H54 (cell line): ENCODE results near the gene RHBDF2.
A peak's percentile ranks its signal among the peaks of the same experiment; 100 is the strongest.
"Not testable (repeated sequence)": the region's sequence is repeated elsewhere in the genome, so short reads cannot be mapped to it uniquely, and the experiment has no call there.

Experiments
- DNase-seq: peaks from one replicate; pipeline ENCODE4 v3.0.0; 2011; ENCODE audit warnings: low spot score, mixed read lengths; ENCODE audit not compliant: insufficient read length
- FAIRE-seq: peaks from 3 replicates; lab custom pipeline; 2011; peaks lifted over from hg19 to GRCh38; lab: Jason Lieb, UNC
- POLR2A ChIP-seq: IDR thresholded peaks from 2 replicates; pipeline ENCODE4 v1.6.1; 2011; ENCODE audit warnings: low read depth, mild to moderate bottlenecking, low read length

Gene RHBDF2

GRCh38 chr17:76542566-76542971 lies 41.3 kb upstream of the RHBDF2 start:
- TF ChIP-seq POLR2A = no peak
- FAIRE-seq = no peak
- DNase-seq = no peak

- DNase-seq = no peak
- FAIRE-seq = no peak
- TF ChIP-seq POLR2A = no peak
Observed at GRCh38 chr17:76541739-76542454, 40.7 kb upstream of the RHBDF2 start.

- FAIRE-seq = peak; percentile 94
- TF ChIP-seq POLR2A = peak; percentile 49
- DNase-seq = peak; percentile 100
Observed at GRCh38 chr17:76540381-76541300, 39.4 kb upstream of the RHBDF2 start.

- FAIRE-seq (no peak), DNase-seq (no peak)
- no peak for TF ChIP-seq POLR2A
Observed at GRCh38 chr17:76539631-76540271, 38.5 kb upstream of the RHBDF2 start, which contains the start of gene PRCD. PRCD (plus strand) TSS chr17:76540044; CDS start chr17:76540142, 98 bp downstream.

- TF ChIP-seq POLR2A = no peak
- FAIRE-seq (no peak), DNase-seq (no peak)
Observed at GRCh38 chr17:76538941-76539570, 37.8 kb upstream of the RHBDF2 start.

GRCh38 chr17:76538281-76538931 lies 37.2 kb upstream of the RHBDF2 start:
- TF ChIP-seq POLR2A = no peak
- FAIRE-seq (no peak), DNase-seq (no peak)

- TF ChIP-seq POLR2A = no peak
- DNase-seq (no peak), FAIRE-seq (no peak)
Observed at GRCh38 chr17:76537578-76538280, 36.5 kb upstream of the RHBDF2 start, which contains the start of gene CYGB. CYGB (minus strand) TSS chr17:76537709; CDS start chr17:76537542, 167 bp downstream.

- TF ChIP-seq POLR2A = no peak
- DNase-seq = no peak
- no peak for FAIRE-seq
Observed at GRCh38 chr17:76537288-76537577, 36.0 kb upstream of the RHBDF2 start.

GRCh38 chr17:76536511-76537287 lies 35.5 kb upstream of the RHBDF2 start:
- no peak for FAIRE-seq
- DNase-seq = no peak
- TF ChIP-seq POLR2A = no peak

GRCh38 chr17:76535788-76536510 lies 34.7 kb upstream of the RHBDF2 start:
- FAIRE-seq (no peak), DNase-seq (no peak)
- no peak for TF ChIP-seq POLR2A

- FAIRE-seq (no peak), DNase-seq (no peak)
- no peak for TF ChIP-seq POLR2A
Observed at GRCh38 chr17:76534831-76535732, 33.9 kb upstream of the RHBDF2 start.

GRCh38 chr17:76533640-76534359 lies 32.6 kb upstream of the RHBDF2 start:
- not testable (repeated sequence) for FAIRE-seq, DNase-seq
